ENCODE measurements around the gene COX6A1.
"Not testable (repeated sequence)": the region's sequence is repeated elsewhere in the genome, so short reads cannot be mapped to it uniquely, and the experiment has no call there.

Gene COX6A1

GRCh38 chr12:120468325-120468820 lies 30.5 kb downstream of the COX6A1 start:
- DNase-seq, result no peak

- DNase-seq, result no peak
Measured at GRCh38 chr12:120468821-120469449, 31.0 kb downstream of the COX6A1 start.

- peak; percentile 32 for DNase-seq
Measured at GRCh38 chr12:120469450-120470149, 31.7 kb downstream of the COX6A1 start, which contains the start of gene SRSF9. TSS of gene SRSF9 (minus strand) at chr12:120469748. CDS start at chr12:120469609, 139 bp downstream.

DNA sequence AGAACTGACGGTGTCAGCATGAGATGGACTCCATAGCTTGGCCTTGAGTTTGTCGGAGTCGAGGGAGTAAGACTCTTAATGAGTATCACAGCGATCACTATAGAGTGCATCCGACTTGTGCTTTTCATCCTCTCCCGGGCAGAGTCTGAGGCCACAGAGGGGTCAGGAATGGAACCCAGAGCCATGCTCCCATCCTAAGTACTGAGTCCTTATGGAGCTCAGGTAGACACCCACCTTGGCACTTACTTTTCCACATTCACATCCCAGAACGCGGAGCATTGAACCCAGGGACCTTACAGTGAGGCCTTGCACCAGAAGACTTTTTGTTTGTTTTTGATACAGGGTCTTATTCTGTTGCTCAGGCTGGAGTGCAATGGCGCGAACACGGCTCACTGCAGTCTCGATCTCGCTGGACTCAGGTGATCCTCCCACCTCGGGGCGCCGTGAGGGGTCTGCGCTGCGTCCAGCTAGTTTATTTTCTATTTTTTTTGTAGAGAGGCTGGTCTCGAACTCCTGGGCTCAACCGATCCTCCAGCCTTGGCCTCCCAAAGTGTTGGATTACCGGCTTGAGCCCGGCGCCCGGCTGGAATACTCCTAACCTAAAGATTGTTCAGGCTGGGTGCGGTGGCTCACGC lies 32.4 kb downstream of the COX6A1 start:
- DNase-seq, result no peak

- no peak for DNase-seq
Measured at GRCh38 chr12:120472521-120472920, 34.6 kb downstream of the COX6A1 start.

DNA sequence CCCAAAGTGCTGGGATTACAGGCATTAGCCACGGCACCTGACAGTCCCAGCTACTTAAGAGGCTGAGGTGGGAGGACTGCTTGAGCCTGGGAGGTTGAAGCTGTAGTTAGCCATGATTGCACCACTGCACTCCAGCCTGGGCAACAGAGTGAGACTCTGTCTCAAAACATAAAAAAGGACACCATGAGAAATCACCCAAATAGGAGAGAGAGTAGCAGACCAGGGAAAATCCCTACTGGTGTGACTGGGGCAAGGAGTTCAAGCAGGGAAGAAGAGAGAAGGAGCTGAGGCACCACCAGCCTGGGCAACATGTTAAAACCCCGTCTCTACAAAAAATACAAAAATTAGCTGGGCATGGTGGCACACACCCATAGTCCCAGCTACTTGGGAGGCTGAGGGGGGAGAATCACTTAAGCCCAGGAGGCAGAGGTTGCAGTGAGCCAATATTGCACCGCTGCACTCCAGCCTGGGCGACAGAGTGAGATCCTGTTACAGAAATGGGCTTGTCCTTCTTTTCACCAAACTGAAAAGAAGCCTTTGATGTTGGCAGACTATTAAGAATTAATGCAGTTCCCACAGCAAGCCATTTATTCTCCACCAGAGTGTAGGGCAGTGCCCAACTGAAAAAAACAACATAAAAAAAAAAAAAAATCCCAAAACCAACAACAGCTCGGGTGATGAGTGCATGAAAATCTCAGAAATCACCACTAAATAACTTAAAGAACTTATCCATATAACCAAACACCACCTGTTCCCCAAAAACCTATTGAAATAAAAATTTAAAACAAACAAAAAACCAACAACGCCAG lies 36.1 kb downstream of the COX6A1 start:
- DNase-seq, result no peak

DNA sequence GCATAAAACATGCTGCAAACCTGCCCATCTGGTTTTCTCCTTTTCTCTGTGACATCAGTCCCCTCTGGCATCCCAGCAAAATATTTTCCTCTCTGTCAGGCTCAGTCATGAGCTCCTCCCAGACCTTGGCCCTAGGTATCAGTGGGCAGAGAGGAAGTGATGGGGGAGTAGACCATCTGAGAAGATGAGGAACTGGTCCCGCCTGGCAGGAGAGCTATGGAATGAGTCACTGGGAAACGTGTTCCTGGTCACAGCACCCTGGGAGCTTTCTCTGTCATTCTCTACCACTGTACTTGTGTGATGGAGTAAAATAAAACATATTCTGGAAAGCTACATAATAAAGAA lies 36.7 kb downstream of the COX6A1 start:
- DNase-seq, result no peak

- DNase-seq, result no peak
Measured at GRCh38 chr12:120475643-120476042, 37.7 kb downstream of the COX6A1 start.

GRCh38 chr12:120479458-120479857 lies 41.5 kb downstream of the COX6A1 start:
- DNase-seq, result no peak

- no peak for DNase-seq
Measured at GRCh38 chr12:120480211-120480610, 42.3 kb downstream of the COX6A1 start.

DNA sequence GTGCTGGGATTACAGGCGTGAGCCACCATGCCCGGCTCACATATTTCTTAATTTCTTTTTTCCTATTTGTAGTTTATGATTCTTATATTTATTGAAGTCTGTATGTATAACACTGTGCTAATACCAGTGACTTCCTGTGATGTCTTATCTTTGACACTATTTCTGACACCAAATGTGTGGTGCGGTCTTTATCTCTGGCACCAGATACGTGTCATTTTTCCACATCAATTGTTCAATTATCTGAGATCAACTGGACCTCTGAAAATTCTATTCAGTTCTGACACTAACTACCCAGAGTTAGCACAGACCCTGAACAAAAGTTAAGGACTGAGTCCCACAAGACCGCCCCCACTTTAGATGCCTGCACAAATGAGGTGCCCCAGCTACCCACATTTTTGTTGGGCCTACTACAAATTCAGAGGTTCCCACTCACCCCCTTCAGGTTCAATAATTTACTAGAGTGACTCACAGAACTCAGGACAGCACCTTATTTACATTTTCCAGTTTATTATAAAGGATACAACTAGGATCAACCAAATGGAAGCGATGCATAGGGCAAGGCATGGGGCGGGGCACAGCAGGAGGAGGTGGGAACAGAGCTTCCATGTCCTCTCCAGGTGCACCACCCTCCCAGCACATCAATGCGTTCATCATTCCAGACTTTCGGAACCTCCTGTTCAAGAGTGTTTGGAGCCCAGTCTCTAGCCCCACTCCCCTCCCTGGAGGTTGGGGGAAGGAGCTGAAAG lies 43.3 kb downstream of the COX6A1 start:
- DNase-seq, result no peak

DNA sequence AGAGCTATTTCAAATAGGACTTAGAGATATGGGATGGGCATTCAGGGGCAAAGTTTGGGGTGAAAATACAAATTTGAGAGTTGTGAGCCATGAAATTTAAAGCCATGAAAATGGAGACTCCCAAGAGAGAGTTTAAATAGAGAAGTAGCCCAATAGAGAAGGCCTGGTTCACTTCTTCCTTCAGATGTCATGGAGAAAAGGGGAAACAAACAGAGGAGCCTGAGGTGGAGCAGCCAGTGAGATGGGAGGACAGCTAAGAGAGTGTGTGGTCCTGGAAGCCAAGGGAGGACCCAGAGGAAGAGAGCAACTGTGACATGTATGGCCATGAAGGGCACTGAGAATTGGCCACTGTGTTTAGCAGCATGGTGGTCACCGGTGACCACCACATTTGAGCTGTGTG lies 45.7 kb downstream of the COX6A1 start:
- DNase-seq, result no peak

DNA sequence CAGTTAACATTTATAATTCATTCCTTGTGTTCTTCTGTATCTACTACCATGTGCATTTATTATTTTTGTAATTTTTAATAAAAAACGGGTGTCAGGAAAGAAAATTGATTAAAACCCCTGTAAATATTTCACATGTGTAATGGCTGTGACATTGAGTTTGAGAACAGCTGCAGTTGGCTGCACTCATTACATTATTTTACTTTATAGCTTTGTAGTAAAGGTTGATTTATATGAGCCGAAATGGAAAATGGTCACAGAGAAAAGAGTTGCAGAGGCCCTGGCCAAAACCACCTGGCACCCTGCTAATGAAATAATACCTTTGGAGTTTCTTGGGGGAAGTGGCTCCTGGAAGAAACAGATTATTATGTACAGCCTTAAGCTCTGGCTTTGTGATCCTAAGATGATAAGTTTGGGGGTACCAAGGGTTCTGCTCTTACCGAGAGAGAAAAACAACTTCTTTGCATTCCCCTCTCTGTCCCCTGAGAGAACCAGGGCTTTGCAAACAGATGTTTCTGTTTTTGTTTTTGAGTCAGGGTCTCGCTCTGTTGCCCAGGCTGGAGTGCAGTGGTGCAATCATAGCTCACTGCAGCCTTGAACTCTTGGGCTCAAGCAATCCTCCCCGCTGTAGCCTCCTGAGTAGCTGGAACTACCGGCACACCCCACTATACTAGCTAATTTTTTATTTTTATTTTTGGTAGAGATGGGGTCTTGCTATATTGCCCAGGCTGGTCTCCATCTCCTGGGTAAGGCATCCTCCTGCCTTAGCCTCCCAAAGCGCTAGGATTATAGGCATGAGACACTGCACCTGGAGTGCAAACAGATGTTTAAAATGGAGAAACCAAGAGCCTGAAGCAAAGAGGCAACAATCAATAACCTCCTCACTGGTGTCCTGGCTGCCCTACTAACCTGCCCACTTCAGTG lies 48.3 kb downstream of the COX6A1 start:
- DNase-seq, result no peak

GRCh38 chr12:120487552-120487951 lies 49.6 kb downstream of the COX6A1 start:
- not testable (repeated sequence) for DNase-seq

DNA sequence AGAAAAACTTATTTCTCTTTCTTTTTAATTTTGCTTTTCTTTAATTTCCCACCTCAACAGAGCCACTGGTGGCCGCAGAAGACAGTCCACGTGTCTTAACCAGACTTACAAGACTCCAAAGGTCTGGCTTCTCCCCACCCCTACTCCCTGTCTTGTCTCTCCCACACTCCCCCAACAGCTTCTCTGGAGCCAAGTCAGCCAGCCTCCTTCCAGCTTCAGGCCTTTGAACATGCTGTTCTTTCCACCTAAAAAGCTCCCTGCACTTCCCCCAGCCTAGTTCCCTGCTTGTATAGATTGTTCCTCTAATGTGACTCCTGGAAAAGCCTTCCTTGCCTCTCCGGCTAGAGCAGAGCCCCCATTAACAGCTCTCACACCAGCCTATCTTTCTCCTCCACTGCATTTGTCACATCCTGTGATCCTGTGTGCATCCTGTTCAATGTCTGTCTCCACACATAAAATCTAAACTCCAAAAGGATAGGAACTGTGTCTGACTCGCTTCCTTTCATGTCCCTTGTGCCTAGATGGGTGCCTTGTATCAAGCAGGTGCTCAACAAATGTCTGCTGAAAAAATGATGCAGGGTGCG lies 50.2 kb downstream of the COX6A1 start:
- no peak for DNase-seq

DNA sequence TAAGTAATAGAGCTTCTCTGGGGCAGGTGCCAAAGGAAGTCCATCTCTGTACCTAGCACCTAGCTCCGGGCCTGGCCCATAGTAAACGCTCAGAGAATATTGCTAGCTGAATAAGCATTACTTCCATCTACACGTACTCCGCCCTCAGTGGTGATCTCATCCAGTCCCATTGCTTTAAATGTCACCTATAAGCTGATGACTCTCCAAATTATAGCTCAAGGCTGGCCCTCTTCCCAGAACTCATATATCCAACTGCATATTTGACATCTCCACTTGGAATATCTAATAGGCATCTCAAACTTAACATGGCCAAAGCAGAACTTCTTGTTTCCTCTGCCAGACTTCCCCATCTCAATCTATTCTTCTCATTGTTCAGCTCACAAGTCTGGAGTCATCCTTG lies 51.1 kb downstream of the COX6A1 start:
- no peak for DNase-seq

DNA sequence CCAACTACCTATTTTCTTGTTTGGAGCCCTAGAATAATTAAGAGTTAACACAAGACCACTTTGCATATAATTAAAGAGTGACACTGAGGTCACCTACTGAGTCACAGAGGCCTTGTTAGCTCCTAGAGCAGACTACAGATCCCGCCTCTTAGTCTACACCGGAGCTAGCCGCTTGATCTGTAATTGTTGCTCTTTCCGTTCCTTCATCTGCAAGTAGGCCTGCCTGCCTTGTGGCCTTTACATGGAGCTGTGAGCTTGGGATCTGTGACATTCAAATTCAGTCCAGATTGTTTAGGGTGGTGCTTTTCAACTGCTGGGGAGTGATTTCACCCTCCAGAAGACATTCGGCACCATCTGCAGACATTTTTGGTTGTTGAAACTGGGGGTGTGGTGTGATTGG lies 52.4 kb downstream of the COX6A1 start:
- DNase-seq, result no peak
